ENCODE measurements around the gene UQCC2.

Gene UQCC2

GRCh38 chr6:33711140-33712129 lies at the start of gene UQCC2:
Gene UQCC2 (minus strand): TSS chr6:33711700. CDS start chr6:33711686, 14 bp downstream.
- DNase-seq (ENCODE audit: low read depth in 2 of 2): peak; percentile 96 to 97

GRCh38 chr6:33759887-33760629 lies 48.6 kb upstream of the UQCC2 start:
- no peak for DNase-seq (ENCODE audit: low read depth in 2 of 2)

- DNase-seq (ENCODE audit: low read depth in 2 of 2): no peak
Measured at GRCh38 chr6:33758815-33759216, 47.3 kb upstream of the UQCC2 start.

- no peak for DNase-seq (ENCODE audit: low read depth in 2 of 2)
Measured at GRCh38 chr6:33757906-33758305, 46.4 kb upstream of the UQCC2 start.

- DNase-seq (ENCODE audit: low read depth in 2 of 2): no peak
Measured at GRCh38 chr6:33757113-33757512, 45.6 kb upstream of the UQCC2 start.

- no peak for DNase-seq (ENCODE audit: low read depth in 2 of 2)
Measured at GRCh38 chr6:33756211-33756954, 44.9 kb upstream of the UQCC2 start.

- no peak for DNase-seq (ENCODE audit: low read depth in 2 of 2)
Measured at GRCh38 chr6:33755070-33755869, 43.8 kb upstream of the UQCC2 start.

- DNase-seq (ENCODE audit: low read depth in 2 of 2): no peak
Measured at GRCh38 chr6:33754222-33754621, 42.7 kb upstream of the UQCC2 start.

GRCh38 chr6:33752646-33753015 lies 41.1 kb upstream of the UQCC2 start:
- DNase-seq (ENCODE audit: low read depth in 2 of 2): no peak

- no peak for DNase-seq (ENCODE audit: low read depth in 2 of 2)
Measured at GRCh38 chr6:33751771-33752645, 40.5 kb upstream of the UQCC2 start.

- no peak for DNase-seq (ENCODE audit: low read depth in 2 of 2)
Measured at GRCh38 chr6:33750244-33750991, 38.9 kb upstream of the UQCC2 start.

GRCh38 chr6:33749401-33749800 lies 37.9 kb upstream of the UQCC2 start:
- DNase-seq (ENCODE audit: low read depth in 2 of 2): no peak

- DNase-seq (ENCODE audit: low read depth in 2 of 2): no peak
Measured at GRCh38 chr6:33748841-33749240, 37.3 kb upstream of the UQCC2 start.

GRCh38 chr6:33747823-33748222 lies 36.3 kb upstream of the UQCC2 start:
- no peak for DNase-seq (ENCODE audit: low read depth in 2 of 2)

GRCh38 chr6:33746651-33747100 lies 35.2 kb upstream of the UQCC2 start, which contains the start of gene IP6K3:
Gene IP6K3 (minus strand): TSS chr6:33746905. CDS start chr6:33735476, 11,429 bp downstream.
- DNase-seq (ENCODE audit: low read depth in 2 of 2): no peak

GRCh38 chr6:33746036-33746600 lies 34.6 kb upstream of the UQCC2 start:
- no peak for DNase-seq (ENCODE audit: low read depth in 2 of 2)

- DNase-seq (ENCODE audit: low read depth in 2 of 2): no peak
Measured at GRCh38 chr6:33745548-33745947, 34.0 kb upstream of the UQCC2 start.

GRCh38 chr6:33744895-33745546 lies 33.5 kb upstream of the UQCC2 start:
- DNase-seq (ENCODE audit: low read depth in 2 of 2): no peak
